IMR-90 (cell line): ENCODE data around the gene FAAP100. TPM values are rescaled to one million over a fixed set of nuclear protein-coding genes. Genes with fewer than 3 reads are reported as not detected.

ENCODE experiments used
- ATAC-seq: fragments of 200-7000 bp; cut with Tn5 transposase; 2 replicates; pipeline ENCODE4 v1.9.1; 2020; ENCODE audit warnings: low read depth, mild to moderate bottlenecking, moderate library complexity
- BruUV-seq: library from RNA; stranded (reverse); fragments of 400-500 nt; replicated peaks from 2 replicates; lab custom pipeline; 2021; lab: Mats Ljungman, UMichigan
- CTCF ChIA-PET: fragments of 300-600 bp; formaldehyde crosslinking; extraction: SDS; loops from one replicate; lab custom pipeline; 2021; ENCODE audit warnings: antibody characterized with exemption; lab: Yijun Ruan, JAX
- POLR2A ChIA-PET: fragments of 300-600 bp; sonication (Branson Sonifier 250); formaldehyde crosslinking; loops from one replicate; lab custom pipeline; 2022; ENCODE audit warnings: antibody characterized with exemption; ENCODE audit not compliant: unreplicated experiment; lab: Charles Lee
- DNase-seq: peaks from one replicate; pipeline ENCODE4 v3.0.0; 2013
- H2AFZ ChIP-seq: replicated peaks from 2 replicates; pipeline ENCODE3; 2013; ENCODE audit warnings: low read length, mild to moderate bottlenecking; ENCODE audit not compliant: poor library complexity
- H2AK5ac ChIP-seq: 2 replicates; pipeline ENCODE4 v1.6.1; 2013; ENCODE audit warnings: low read depth, low read length, inconsistent platforms
- H2AK9ac ChIP-seq: replicated peaks from 2 replicates; pipeline ENCODE3; 2013; ENCODE audit warnings: mild to moderate bottlenecking, low read depth, low read length, moderate library complexity; ENCODE audit not compliant: poor library complexity
- H2BK120ac ChIP-seq: 2 replicates; pipeline ENCODE4 v1.6.1; 2013; ENCODE audit warnings: low read depth, low read length, inconsistent platforms
- H2BK15ac ChIP-seq: 3 replicates; pipeline ENCODE4 v1.6.1; 2013; ENCODE audit warnings: low read depth, low read length, inconsistent platforms
- H2BK20ac ChIP-seq: 2 replicates; pipeline ENCODE4 v1.6.1; 2013; ENCODE audit warnings: low read depth, mild to moderate bottlenecking, inconsistent platforms, low read length, moderate library complexity
- H2BK5ac ChIP-seq: 2 replicates; pipeline ENCODE4 v1.6.1; 2013; ENCODE audit warnings: mild to moderate bottlenecking, low read depth, low read length, inconsistent platforms; ENCODE audit not compliant: poor library complexity, severe bottlenecking
- H3K14ac ChIP-seq: replicated peaks from 2 replicates; pipeline ENCODE4 v1.6.1; 2013; ENCODE audit warnings: low read depth, low read length, inconsistent platforms
- H3K18ac ChIP-seq: 2 replicates; pipeline ENCODE4 v1.6.1; 2013; ENCODE audit warnings: low read depth, low read length, control low read depth
- H3K23ac ChIP-seq: 2 replicates; pipeline ENCODE4 v1.6.1; 2013; ENCODE audit warnings: low read depth, low read length, inconsistent platforms
- H3K27ac ChIP-seq: 2 replicates; pipeline ENCODE4 v1.5.1; 2013; ENCODE audit warnings: mild to moderate bottlenecking, control low read depth, low read length; ENCODE audit not compliant: insufficient read depth
- H3K27me3 ChIP-seq: 2 replicates; pipeline ENCODE4 v1.6.1; 2013; ENCODE audit warnings: low read length; ENCODE audit not compliant: control insufficient read depth, insufficient read depth
- H3K36me3 ChIP-seq: 2 replicates; pipeline ENCODE4 v1.6.1; 2013; ENCODE audit warnings: low read length, mixed read lengths; ENCODE audit not compliant: control insufficient read depth, insufficient read depth
- H3K4ac ChIP-seq: 2 replicates; pipeline ENCODE4 v1.6.1; 2013; ENCODE audit warnings: low read depth, low read length, inconsistent platforms
- H3K4me1 ChIP-seq: 2 replicates; pipeline ENCODE4 v1.6.1; 2013; ENCODE audit warnings: low read length, mixed read lengths; ENCODE audit not compliant: control insufficient read depth, insufficient read depth
- H3K4me2 ChIP-seq: 2 replicates; pipeline ENCODE4 v1.6.1; 2013; ENCODE audit warnings: low read depth, mild to moderate bottlenecking, control low read depth, low read length, moderate library complexity
- H3K4me3 ChIP-seq: 2 replicates; pipeline ENCODE4 v1.5.1; 2013; ENCODE audit warnings: low read depth, mild to moderate bottlenecking, control low read depth, low read length, moderate library complexity; ENCODE audit not compliant: insufficient read depth
- H3K56ac ChIP-seq: 2 replicates; pipeline ENCODE4 v1.6.1; 2013; ENCODE audit warnings: low read length, inconsistent platforms; ENCODE audit not compliant: insufficient read depth; ENCODE audit errors: extremely low read depth
- H3K79me1 ChIP-seq, 2 experiments: 2 replicates each; pipeline ENCODE4 v1.6.1; 2013; ENCODE audit warnings: low read length in 2 of 2, inconsistent platforms in 1 of 2, low read depth in 1 of 2
- H3K9ac ChIP-seq: 2 replicates; pipeline ENCODE4 v1.6.1; 2013; ENCODE audit warnings: low read depth, low read length, control low read depth
- H3K9me1 ChIP-seq: 2 replicates; pipeline ENCODE4 v1.6.1; 2013; ENCODE audit warnings: low read length, inconsistent platforms; ENCODE audit not compliant: insufficient read depth
- H3K9me3 ChIP-seq: 2 replicates; pipeline ENCODE4 v1.6.1; 2013; ENCODE audit warnings: low read length; ENCODE audit not compliant: control insufficient read depth, insufficient read depth
- H4K20me1 ChIP-seq: 2 replicates; pipeline ENCODE4 v1.6.1; 2013; ENCODE audit warnings: low read length, inconsistent platforms; ENCODE audit not compliant: insufficient read depth
- H4K5ac ChIP-seq: 2 replicates; pipeline ENCODE4 v1.6.1; 2013; ENCODE audit warnings: mild to moderate bottlenecking, low read depth, low read length, control low read depth
- H4K8ac ChIP-seq, 2 experiments: 2 replicates each; pipeline ENCODE4 v1.6.1; 2013; ENCODE audit warnings: low read depth in 2 of 2, low read length in 2 of 2, control low read depth in 1 of 2, inconsistent platforms in 1 of 2
- H4K91ac ChIP-seq: 2 replicates; pipeline ENCODE4 v1.6.1; 2013; ENCODE audit warnings: low read depth, low read length, inconsistent platforms; ENCODE audit not compliant: insufficient read depth
- CTCF ChIP-seq: conservative IDR thresholded peaks from 2 replicates; pipeline ENCODE4 v1.5.1; 2012; ENCODE audit warnings: mild to moderate bottlenecking, low read depth, low read length, improper control_type of control experiment
- RCOR1 ChIP-seq: IDR thresholded peaks from 2 replicates; pipeline ENCODE4 v1.6.1; 2012; ENCODE audit warnings: mild to moderate bottlenecking, low read length, improper control_type of control experiment; ENCODE audit not compliant: insufficient replicate concordance
- WGBS, 2 experiments: methylation state at CpG; one replicate each; pipeline versions ENCODE4 v1.1.5 to v1.1.7; 2013; ENCODE audit warnings: missing lambda C conversion rate in 2 of 2; ENCODE audit not compliant: insufficient read length in 1 of 2; ENCODE audit errors: extremely low coverage in 2 of 2; 5-methylcytosine and 5-hydroxymethylcytosine counted together
- dilution Hi-C: fragments of 300-500 bp; cut with HindIII; formaldehyde crosslinking; loops from one replicate; pipeline ENCODE4 v1.14.3; 2018; ENCODE audit warnings: low sequenced_read_pairs; ENCODE audit not compliant: unreplicated experiment
- in situ Hi-C: fragments of 300-500 bp; cut with MboI; formaldehyde crosslinking; loops from 3 replicates; pipeline ENCODE4 v1.14.3; 2019; ENCODE audit warnings: low sequenced_read_pairs, inconsistent platforms, mixed read lengths
- intact Hi-C: fragments of 100-400 bp; cut with micrococcal nuclease; formaldehyde crosslinking; loops from 2 replicates; pipeline ENCODE4 v1.10.0; 2022
- polyA plus RNA-seq, 3 experiments: library from polyadenylated mRNA; depleted of rRNA; stranded (reverse); fragments of >200 nt; gene quantifications; 2 replicates each; pipeline ENCODE4 v1.2.3, GENCODE V29; 2012; ENCODE audit warnings: low replicate concordance in 1 of 3
- total RNA-seq: library from RNA; depleted of rRNA; stranded (reverse); fragments of >200 nt; gene quantifications from 2 replicates; pipeline ENCODE4 v1.2.3, GENCODE V29; 2012

FAAP100 gene
- total and polyA plus RNA-seq, 2 of the 4 experiments (the other 2 are of a cell fraction), result 7.9 to 24.8 TPM

- H3K9ac ChIP-seq, result no peak overlapping the region
- dilution Hi-C loops (no loop called here), intact Hi-C loops (no loop called here), in situ Hi-C loops (no loop called here)
- WGBS, 2 experiments, result 61% methylated on average over 6 of the region's 10 CpGs; no CpG with 5 or more reads in 1 of the 2 experiments
- ATAC-seq, result peak; percentile 52
- no peak overlapping the region for H3K56ac ChIP-seq
- H4K8ac ChIP-seq, result no peak overlapping the region
- POLR2A ChIA-PET, result no interaction called here
- H3K23ac ChIP-seq, result peak overlapping the region; percentile 16; the same call in 1 of the 2 replicates
- TF ChIP-seq RCOR1 (no peak), CTCF (no peak)
- peaks cover 24% of the 10 kb centered on the region for H4K20me1 ChIP-seq
- H3K4ac ChIP-seq, result no peak overlapping the region
- H2AK9ac ChIP-seq, result no peak overlapping the region
- peaks cover 56% of the 10 kb centered on the region for H3K36me3 ChIP-seq
- BruUV-seq, result no TSS peak
- peak overlapping the region; percentile 79 for H2BK5ac ChIP-seq
- no peaks in the 10 kb centered on the region for H3K9me3 ChIP-seq
- H2AK5ac ChIP-seq, result peak overlapping the region; percentile 9; the same call in 1 of the 2 replicates
- CTCF ChIA-PET, result interaction anchor here (0.6 to 1.1 kb wide), 3 partner anchors 33 to 46 kb away, joined by 3 to 8 read pairs (median 4); no protein-coding TSS in a partner anchor
- no peak overlapping the region for H2BK20ac ChIP-seq
- peak; percentile 56 for DNase-seq
- no peak overlapping the region for H3K14ac ChIP-seq
- H3K4me2 ChIP-seq, result no peak overlapping the region
- H3K79me1 ChIP-seq, result peaks cover 23 to 59% of the 10 kb centered on the region in 2 experiments
- H3K9me1 ChIP-seq, result peaks cover 3% of the 10 kb centered on the region; the same call in 1 of the 2 replicates
- peaks cover 3% of the 10 kb centered on the region; the same call in 1 of the 2 replicates for H3K4me1 ChIP-seq
- H2BK120ac ChIP-seq, result no peak overlapping the region
- no peaks in the 10 kb centered on the region for H3K27me3 ChIP-seq
- no peak overlapping the region for H2AFZ ChIP-seq
- H3K27ac ChIP-seq, result no peak overlapping the region
- H4K5ac ChIP-seq, result no peak overlapping the region
- H3K18ac ChIP-seq, result no peak overlapping the region
- H3K4me3 ChIP-seq, result no peak overlapping the region
- H4K91ac ChIP-seq, result peak overlapping the region; percentile 8; the same call in 1 of the 2 replicates
- no peak overlapping the region for H2BK15ac ChIP-seq
Measured at GRCh38 chr17:81599719-81600486, 47.8 kb upstream of the FAAP100 start.
